ENCODE data around the gene FRY.

The FRY gene

GRCh38 chr13:32021785-32022184 is 9.8 kb upstream of the FRY start:
- Histone ChIP-seq H3K36me3 (replicated peaks) (no peaks in the 10 kb centered on the region), H3K4me3 (ENCODE audit: low read depth, low read length) (no peak overlapping the region), H3K27me3 (replicated peaks) (no peaks in the 10 kb centered on the region), H3K27ac (no peak overlapping the region)
- DNase-seq = no peak
- in situ Hi-C loops (cut with HindIII; ENCODE audit: low pct_ligation_motif_present, low sequenced_read_pairs) = no loop called here
- no peak for TF ChIP-seq CTCF (IDR thresholded peaks at IDR 0.05; ENCODE audit: low read depth, low read length, missing control alignments)

- Histone ChIP-seq H3K27ac (no peak overlapping the region), H3K27me3 (replicated peaks) (no peaks in the 10 kb centered on the region), H3K36me3 (replicated peaks) (no peaks in the 10 kb centered on the region), H3K4me3 (ENCODE audit: low read depth, low read length) (no peak overlapping the region)
- DNase-seq = no peak
- in situ Hi-C loops (cut with HindIII; ENCODE audit: low pct_ligation_motif_present, low sequenced_read_pairs) = no loop called here
- TF ChIP-seq CTCF (IDR thresholded peaks at IDR 0.05; ENCODE audit: low read depth, low read length, missing control alignments) = no peak
These were observed 9.3 kb upstream of the FRY start for GRCh38 chr13:32022311-32022710.

GRCh38 chr13:32023096-32023495 is 8.5 kb upstream of the FRY start:
- Histone ChIP-seq H3K4me3 (ENCODE audit: low read depth, low read length) (no peak overlapping the region), H3K36me3 (replicated peaks) (no peaks in the 10 kb centered on the region), H3K27ac (no peak overlapping the region), H3K27me3 (replicated peaks) (no peaks in the 10 kb centered on the region)
- DNase-seq = no peak
- no peak for TF ChIP-seq CTCF (IDR thresholded peaks at IDR 0.05; ENCODE audit: low read depth, low read length, missing control alignments)
- in situ Hi-C loops (cut with HindIII; ENCODE audit: low pct_ligation_motif_present, low sequenced_read_pairs) = no loop called here

- in situ Hi-C loops (cut with HindIII; ENCODE audit: low pct_ligation_motif_present, low sequenced_read_pairs) = no loop called here
- Histone ChIP-seq H3K27me3 (replicated peaks) (no peaks in the 10 kb centered on the region), H3K36me3 (replicated peaks) (no peaks in the 10 kb centered on the region), H3K4me3 (ENCODE audit: low read depth, low read length) (no peak overlapping the region), H3K27ac (no peak overlapping the region)
- peak; percentile 40 for TF ChIP-seq CTCF (IDR thresholded peaks at IDR 0.05; ENCODE audit: low read depth, low read length, missing control alignments)
- DNase-seq = no peak
These were observed 7.9 kb upstream of the FRY start for GRCh38 chr13:32023698-32024097.

GRCh38 chr13:32024750-32025149 is 6.8 kb upstream of the FRY start:
- no peaks in the 10 kb centered on the region for H3K36me3 ChIP-seq (replicated peaks)
- H3K27me3 ChIP-seq (replicated peaks) = no peaks in the 10 kb centered on the region
- H3K4me3 ChIP-seq (ENCODE audit: low read depth, low read length) = no peak overlapping the region
- H3K27ac ChIP-seq = no peak overlapping the region
- TF ChIP-seq CTCF (IDR thresholded peaks at IDR 0.05; ENCODE audit: low read depth, low read length, missing control alignments) = no peak
- in situ Hi-C loops (cut with HindIII; ENCODE audit: low pct_ligation_motif_present, low sequenced_read_pairs) = no loop called here
- DNase-seq = no peak

GRCh38 chr13:32025730-32026129 is 5.8 kb upstream of the FRY start:
- H3K27me3 ChIP-seq (replicated peaks) = no peaks in the 10 kb centered on the region
- TF ChIP-seq CTCF (IDR thresholded peaks at IDR 0.05; ENCODE audit: low read depth, low read length, missing control alignments) = no peak
- no peaks in the 10 kb centered on the region for H3K36me3 ChIP-seq (replicated peaks)
- in situ Hi-C loops (cut with HindIII; ENCODE audit: low pct_ligation_motif_present, low sequenced_read_pairs) = no loop called here
- DNase-seq = no peak
- no peak overlapping the region for H3K4me3 ChIP-seq (ENCODE audit: low read depth, low read length)
- H3K27ac ChIP-seq = no peak overlapping the region
